Epithelial cell of proximal tubule (primary cell): ENCODE measurements around the gene GJC3. TPM values are rescaled to one million over a fixed set of nuclear protein-coding genes. Genes with fewer than 3 reads are reported as not detected.
"Not testable (repeated sequence)": the region's sequence is repeated elsewhere in the genome, so short reads cannot be mapped to it uniquely, and the experiment has no call there.

Source experiments
- DNase-seq: peaks from one replicate; pipeline ENCODE4 v3.0.0-alpha.2; 2011; ENCODE audit warnings: low read depth
- H3K4me3 ChIP-seq: 2 replicates; pipeline ENCODE4 v1.5.1; 2011; ENCODE audit warnings: low read depth, mild to moderate bottlenecking, low read length
- total RNA-seq: library from RNA; depleted of rRNA; stranded (reverse); fragments of >200 nt; gene quantifications from 2 replicates; pipeline ENCODE4 v1.2.3, GENCODE V29; 2015
- TF ChIP-seq, protein P1 (sequence below): conservative IDR thresholded peaks from 2 replicates; pipeline ENCODE4 v1.5.1; 2012; ENCODE audit warnings: low read depth, mild to moderate bottlenecking, low read length

The GJC3 gene
- total RNA-seq, 1 donor from 2014 or later = not detected

DNA sequence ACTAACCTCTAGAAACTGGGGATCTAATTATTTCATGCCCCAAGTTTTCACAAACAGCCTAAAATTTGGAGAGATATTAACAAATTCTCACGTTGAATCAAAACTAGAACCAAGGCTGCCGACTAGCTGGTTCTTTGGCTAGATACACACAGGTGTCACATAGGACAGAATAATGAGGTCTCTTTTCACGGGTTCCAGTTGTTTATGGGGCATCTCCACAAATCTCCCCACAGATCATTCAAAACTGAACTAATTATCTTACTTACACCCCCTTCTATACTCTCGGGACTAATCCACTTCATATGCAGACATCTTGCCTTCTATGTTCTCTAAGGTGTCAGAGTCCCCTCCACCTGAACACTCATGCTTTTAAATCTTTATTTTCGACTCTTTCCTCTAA, 36.1 kb downstream of the GJC3 start:
- no peak for DNase-seq
- TF ChIP-seq, protein P1, sequence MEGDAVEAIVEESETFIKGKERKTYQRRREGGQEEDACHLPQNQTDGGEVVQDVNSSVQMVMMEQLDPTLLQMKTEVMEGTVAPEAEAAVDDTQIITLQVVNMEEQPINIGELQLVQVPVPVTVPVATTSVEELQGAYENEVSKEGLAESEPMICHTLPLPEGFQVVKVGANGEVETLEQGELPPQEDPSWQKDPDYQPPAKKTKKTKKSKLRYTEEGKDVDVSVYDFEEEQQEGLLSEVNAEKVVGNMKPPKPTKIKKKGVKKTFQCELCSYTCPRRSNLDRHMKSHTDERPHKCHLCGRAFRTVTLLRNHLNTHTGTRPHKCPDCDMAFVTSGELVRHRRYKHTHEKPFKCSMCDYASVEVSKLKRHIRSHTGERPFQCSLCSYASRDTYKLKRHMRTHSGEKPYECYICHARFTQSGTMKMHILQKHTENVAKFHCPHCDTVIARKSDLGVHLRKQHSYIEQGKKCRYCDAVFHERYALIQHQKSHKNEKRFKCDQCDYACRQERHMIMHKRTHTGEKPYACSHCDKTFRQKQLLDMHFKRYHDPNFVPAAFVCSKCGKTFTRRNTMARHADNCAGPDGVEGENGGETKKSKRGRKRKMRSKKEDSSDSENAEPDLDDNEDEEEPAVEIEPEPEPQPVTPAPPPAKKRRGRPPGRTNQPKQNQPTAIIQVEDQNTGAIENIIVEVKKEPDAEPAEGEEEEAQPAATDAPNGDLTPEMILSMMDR = no peak

GRCh38 chr7:99890348-99890747, 39.1 kb downstream of the GJC3 start:
- H3K4me3 ChIP-seq, DNase-seq: not testable (repeated sequence)

More for the DNA sequence above, 36.1 kb downstream of the GJC3 start:
- H3K4me3 ChIP-seq = no peak overlapping the region

GRCh38 chr7:99888366-99888765, 41.1 kb downstream of the GJC3 start:
- not testable (repeated sequence) for H3K4me3 ChIP-seq, DNase-seq

DNA sequence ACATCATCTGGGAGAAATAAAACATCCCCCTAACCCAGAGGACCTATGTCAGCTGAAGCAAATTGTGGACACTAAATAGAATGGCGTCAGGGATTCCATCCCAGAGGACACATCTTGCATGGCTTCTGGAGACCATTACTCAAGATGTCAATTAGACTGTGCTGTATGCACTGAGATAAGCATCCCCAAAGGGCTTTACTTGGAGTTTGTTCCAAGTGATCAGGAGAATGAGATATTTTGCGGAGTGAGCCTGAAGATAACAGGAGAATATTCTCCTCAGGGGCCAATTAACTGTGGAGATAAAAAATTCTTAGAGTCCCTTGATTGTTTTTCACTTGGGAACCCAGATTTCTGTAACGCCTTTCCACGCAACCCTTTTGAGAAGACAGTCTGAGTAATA, 48.0 kb downstream of the GJC3 start:
- DNase-seq = no peak
- no peak overlapping the region for H3K4me3 ChIP-seq

GRCh38 chr7:99876933-99877332, 52.5 kb downstream of the GJC3 start, which contains the start of gene OR2AE1:
Gene OR2AE1 (minus strand): TSS chr7:99877033. CDS start chr7:99877033, 0 bp downstream.
- TF ChIP-seq, protein P1 = no peak
- DNase-seq = no peak
- no peak within 1 kb of the TSS for H3K4me3 ChIP-seq

More for the DNA sequence above, 48.0 kb downstream of the GJC3 start:
- TF ChIP-seq, protein P1 = no peak

- TF ChIP-seq, protein P1 = no peak
- no peak overlapping the region for H3K4me3 ChIP-seq
- DNase-seq = no peak
Observed at GRCh38 chr7:99876491-99876890, 52.9 kb downstream of the GJC3 start.

Other genes starting within 250 kb of the GJC3 start
- gene CYP3A5, start 249.6 kb downstream of the GJC3 start, total RNA-seq = 0.75 TPM in 1 of 2 replicates, not detected in the other
- 0.12 TPM in 1 of 2 replicates, not detected in the other for gene CYP3A7, start 194.4 kb downstream of the GJC3 start, total RNA-seq
- not detected in 2 replicates for gene CYP3A4, start 145.4 kb downstream of the GJC3 start, total RNA-seq
- not detected in 2 replicates for gene CYP3A43, start 101.6 kb downstream of the GJC3 start, total RNA-seq
- gene OR2AE1, start 52.6 kb downstream of the GJC3 start, total RNA-seq = not detected in 2 replicates
- 8.4 and 18.7 TPM in 2 replicates for gene TRIM4, start 10.1 kb downstream of the GJC3 start, total RNA-seq
- not detected in 2 replicates for gene AZGP1, start 46.4 kb upstream of the GJC3 start, total RNA-seq
- 7.6 and 10.6 TPM in 2 replicates for gene ZKSCAN1, start 86.0 kb upstream of the GJC3 start, total RNA-seq
- 2.4 and 10.7 TPM in 2 replicates for gene ZSCAN21, start 120.2 kb upstream of the GJC3 start, total RNA-seq
- gene ZNF3, start 152.1 kb upstream of the GJC3 start, total RNA-seq = 16.6 and 20.3 TPM in 2 replicates
- gene COPS6, start 159.3 kb upstream of the GJC3 start, total RNA-seq = 39.9 and 73.2 TPM in 2 replicates
- 188 and 355 TPM in 2 replicates for gene MCM7, start 171.8 kb upstream of the GJC3 start, total RNA-seq
- gene AP4M1, start 172.0 kb upstream of the GJC3 start, total RNA-seq = 11.5 and 25.2 TPM in 2 replicates
- 62.8 and 73.6 TPM in 2 replicates for gene TAF6, start 189.7 kb upstream of the GJC3 start, total RNA-seq
- gene CNPY4, start 190.0 kb upstream of the GJC3 start, total RNA-seq = 8.8 and 10.1 TPM in 2 replicates
- 2.6 and 3.7 TPM in 2 replicates for gene MBLAC1, start 197.3 kb upstream of the GJC3 start, total RNA-seq
- 201 and 232 TPM in 2 replicates for gene LAMTOR4, start 219.3 kb upstream of the GJC3 start, total RNA-seq
- gene TRAPPC14, start 229.1 kb upstream of the GJC3 start, total RNA-seq = 9.4 and 14.9 TPM in 2 replicates
- gene GAL3ST4, start 239.0 kb upstream of the GJC3 start, total RNA-seq = 0.58 and 6.7 TPM in 2 replicates
- gene GPC2, start 247.8 kb upstream of the GJC3 start, total RNA-seq = 4.1 and 11.0 TPM in 2 replicates
- gene STAG3, start 248.3 kb upstream of the GJC3 start, total RNA-seq = 0.22 and 0.69 TPM in 2 replicates